ENCODE results near the gene NR1I3.

- TF ChIP-seq CTCF (IDR thresholded peaks at IDR 0.05) (no peak), POLR2AphosphoS5 (IDR thresholded peaks at IDR 0.05) (no peak)
Measured at GRCh38 chr1:161242313-161242712, 4.3 kb upstream of the NR1I3 start.

All from gastroesophageal sphincter (tissue), 3 donors.